Activated gamma-delta T cell treated with Interleukin-2 at 50 U/mL for 16 hours (primary cell): ENCODE data around the gene SLC13A3.

Experiments
- DNase-seq: peaks from one replicate; pipeline ENCODE4 v3.0.0-alpha.2; 2020

Gene SLC13A3

GRCh38 chr20:46631874-46632446, 19.3 kb downstream of the SLC13A3 start:
- no peak for DNase-seq

- no peak for DNase-seq
Observed at GRCh38 chr20:46631212-46631869, 19.9 kb downstream of the SLC13A3 start.

GRCh38 chr20:46630306-46630705, 21.0 kb downstream of the SLC13A3 start:
- DNase-seq = no peak

- DNase-seq = no peak
Observed at GRCh38 chr20:46629341-46629740, 21.9 kb downstream of the SLC13A3 start.

GRCh38 chr20:46627234-46627633, 24.0 kb downstream of the SLC13A3 start:
- no peak for DNase-seq

- no peak for DNase-seq
Observed at GRCh38 chr20:46626758-46627157, 24.5 kb downstream of the SLC13A3 start.

- DNase-seq = no peak
Observed at GRCh38 chr20:46625875-46626373, 25.3 kb downstream of the SLC13A3 start.

- no peak for DNase-seq
Observed at GRCh38 chr20:46624946-46625345, 26.3 kb downstream of the SLC13A3 start.

- DNase-seq = no peak
Observed at GRCh38 chr20:46622165-46622564, 29.1 kb downstream of the SLC13A3 start.

- DNase-seq = no peak
Observed at GRCh38 chr20:46621492-46621891, 29.8 kb downstream of the SLC13A3 start.

GRCh38 chr20:46619445-46619844, 31.8 kb downstream of the SLC13A3 start:
- DNase-seq = no peak

- no peak for DNase-seq
Observed at GRCh38 chr20:46618316-46619100, 32.8 kb downstream of the SLC13A3 start.

GRCh38 chr20:46614503-46614902, 36.8 kb downstream of the SLC13A3 start:
- no peak for DNase-seq

GRCh38 chr20:46610145-46610544, 41.1 kb downstream of the SLC13A3 start:
- DNase-seq = no peak

GRCh38 chr20:46609043-46609442, 42.2 kb downstream of the SLC13A3 start:
- no peak for DNase-seq

GRCh38 chr20:46607849-46608497, 43.3 kb downstream of the SLC13A3 start:
- no peak for DNase-seq

GRCh38 chr20:46607191-46607848, 43.9 kb downstream of the SLC13A3 start:
- no peak for DNase-seq

GRCh38 chr20:46606817-46607190, 44.5 kb downstream of the SLC13A3 start:
- DNase-seq = no peak

- DNase-seq = no peak
Observed at GRCh38 chr20:46605978-46606816, 45.1 kb downstream of the SLC13A3 start.

- DNase-seq = no peak
Observed at GRCh38 chr20:46605181-46605580, 46.1 kb downstream of the SLC13A3 start.

- no peak for DNase-seq
Observed at GRCh38 chr20:46604551-46605133, 46.6 kb downstream of the SLC13A3 start.

- DNase-seq = no peak
Observed at GRCh38 chr20:46602429-46602828, 48.8 kb downstream of the SLC13A3 start.
